ENCODE measurements around the gene DDB1. TPM values are rescaled to one million over a fixed set of nuclear protein-coding genes. Genes with fewer than 3 reads are reported as not detected.

DDB1 gene
- total and polyA plus RNA-seq, 7 donors = 111 to 187 (median 161) TPM

GRCh38 chr11:61345170-61345610, 12.3 kb upstream of the DDB1 start:
- no peak for ATAC-seq
- Histone ChIP-seq H3K4me3 (no peak overlapping the region), H3K9me3 (no peaks in the 10 kb centered on the region), H3K4me1 (no peaks in the 10 kb centered on the region), H3K27me3 (ENCODE audit: insufficient read depth in 3 of 3, low read length in 2 of 3) (no peaks in the 10 kb centered on the region), H3K27ac (no peak overlapping the region), H3K36me3 (ENCODE audit: insufficient read depth in 1 of 2, low read depth in 1 of 2) (peaks cover 0 to 74% of the 10 kb centered on the region in 2 donors)
- TF ChIP-seq, protein P1, sequence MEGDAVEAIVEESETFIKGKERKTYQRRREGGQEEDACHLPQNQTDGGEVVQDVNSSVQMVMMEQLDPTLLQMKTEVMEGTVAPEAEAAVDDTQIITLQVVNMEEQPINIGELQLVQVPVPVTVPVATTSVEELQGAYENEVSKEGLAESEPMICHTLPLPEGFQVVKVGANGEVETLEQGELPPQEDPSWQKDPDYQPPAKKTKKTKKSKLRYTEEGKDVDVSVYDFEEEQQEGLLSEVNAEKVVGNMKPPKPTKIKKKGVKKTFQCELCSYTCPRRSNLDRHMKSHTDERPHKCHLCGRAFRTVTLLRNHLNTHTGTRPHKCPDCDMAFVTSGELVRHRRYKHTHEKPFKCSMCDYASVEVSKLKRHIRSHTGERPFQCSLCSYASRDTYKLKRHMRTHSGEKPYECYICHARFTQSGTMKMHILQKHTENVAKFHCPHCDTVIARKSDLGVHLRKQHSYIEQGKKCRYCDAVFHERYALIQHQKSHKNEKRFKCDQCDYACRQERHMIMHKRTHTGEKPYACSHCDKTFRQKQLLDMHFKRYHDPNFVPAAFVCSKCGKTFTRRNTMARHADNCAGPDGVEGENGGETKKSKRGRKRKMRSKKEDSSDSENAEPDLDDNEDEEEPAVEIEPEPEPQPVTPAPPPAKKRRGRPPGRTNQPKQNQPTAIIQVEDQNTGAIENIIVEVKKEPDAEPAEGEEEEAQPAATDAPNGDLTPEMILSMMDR (IDR thresholded peaks at IDR 0.05) = no peak
- intact Hi-C loops (cut with DNase I) = no loop called here
- DNase-seq = no peak
- 27 to 47% (median 42%) methylated on average over 4 of the region's 4 CpGs for WGBS, 3 donors

DNA sequence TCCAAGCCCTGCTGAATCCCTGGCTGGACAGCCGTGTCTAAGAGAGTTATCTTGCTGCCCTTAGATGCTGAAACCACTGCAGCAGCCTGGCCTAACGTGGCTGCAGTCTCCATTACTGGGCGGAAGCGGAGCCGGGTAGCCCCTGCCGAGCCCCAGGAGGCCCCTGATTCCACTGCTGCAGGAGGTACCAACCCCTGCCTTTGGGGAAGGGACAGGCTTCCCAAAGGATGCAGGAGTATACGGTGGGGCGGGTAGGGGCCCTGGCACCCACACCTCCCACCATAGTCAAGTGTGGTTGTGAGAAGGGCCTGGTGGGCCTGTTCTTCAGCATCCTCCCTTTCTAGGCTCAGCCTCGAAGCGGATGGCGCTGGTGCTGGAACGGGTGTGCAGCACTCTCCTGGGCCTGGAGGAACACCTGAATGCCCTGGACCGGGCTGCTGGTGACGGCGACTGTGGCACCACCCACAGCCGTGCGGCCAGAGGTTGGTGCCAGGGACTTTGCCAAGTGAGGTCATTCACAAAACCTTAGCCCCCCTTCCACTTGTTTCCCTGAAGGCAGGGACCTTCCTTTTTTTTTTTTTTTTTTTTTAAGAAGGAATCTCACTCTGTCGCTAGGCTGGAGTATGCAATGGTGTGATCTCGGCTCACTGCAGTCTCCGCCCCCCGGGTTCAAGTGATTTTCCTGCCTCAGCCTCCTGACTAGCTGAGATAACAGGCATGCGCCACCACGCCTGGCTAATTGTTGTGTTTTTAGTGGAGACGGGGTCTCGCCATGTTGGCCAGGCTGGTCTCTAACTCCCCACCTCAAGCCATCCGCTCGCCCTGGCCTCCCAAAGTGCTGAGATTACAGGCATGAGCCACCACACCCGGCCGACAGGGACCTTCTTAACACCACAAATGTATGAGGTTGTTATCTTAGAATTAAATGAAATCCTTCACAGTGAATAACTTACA, 11.2 kb upstream of the DDB1 start:
- DNase-seq = no peak
- TF ChIP-seq, protein P1 (IDR thresholded peaks at IDR 0.05) = no peak
- Histone ChIP-seq H3K36me3 (ENCODE audit: insufficient read depth in 1 of 2, low read depth in 1 of 2) (peaks cover 0 to 69% of the 10 kb centered on the region in 2 donors), H3K27ac (no peak overlapping the region), H3K27me3 (ENCODE audit: insufficient read depth in 3 of 3, low read length in 2 of 3) (no peaks in the 10 kb centered on the region), H3K9me3 (no peaks in the 10 kb centered on the region), H3K4me3 (no peak overlapping the region), H3K4me1 (no peaks in the 10 kb centered on the region)
- WGBS, 3 donors = 88 to 95% (median 88%) methylated on average over 27 to 29 of the region's 29 CpGs
- no peak for ATAC-seq
- intact Hi-C loops (cut with DNase I) = no loop called here

DNA sequence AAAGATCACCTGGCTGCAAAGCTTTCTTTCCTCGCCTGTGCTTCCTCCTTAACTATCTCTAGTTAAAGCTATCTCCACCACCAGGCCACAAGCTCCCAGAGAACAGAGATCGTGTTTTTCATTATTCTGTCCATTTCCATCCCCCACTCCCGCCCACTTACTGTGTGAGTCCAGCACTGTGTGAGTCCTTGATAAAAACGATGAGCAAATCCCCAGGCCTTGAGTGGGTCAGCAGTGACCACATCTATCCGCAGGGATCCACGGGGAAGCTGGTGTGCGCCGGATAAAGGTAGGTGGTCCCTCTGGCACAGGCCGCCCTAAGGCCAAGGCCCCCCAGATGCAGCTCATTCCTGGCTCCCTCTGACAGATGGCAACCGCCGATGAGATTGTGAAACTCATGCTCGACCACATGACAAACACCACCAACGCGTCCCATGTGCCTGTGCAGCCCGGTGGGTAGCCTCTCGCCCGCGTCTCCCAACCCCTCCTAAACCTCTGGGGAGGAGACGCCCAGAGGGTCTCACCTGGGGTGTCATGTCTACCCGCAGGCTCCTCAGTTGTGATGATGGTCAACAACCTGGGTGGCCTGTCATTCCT, 9.4 kb upstream of the DDB1 start:
- Histone ChIP-seq H3K27me3 (ENCODE audit: insufficient read depth in 3 of 3, low read length in 2 of 3) (no peaks in the 10 kb centered on the region), H3K9me3 (no peaks in the 10 kb centered on the region), H3K4me3 (no peak overlapping the region), H3K4me1 (no peaks in the 10 kb centered on the region), H3K36me3 (ENCODE audit: insufficient read depth in 1 of 2, low read depth in 1 of 2) (peaks cover 0 to 60% of the 10 kb centered on the region in 2 donors), H3K27ac (no peak overlapping the region)
- no peak for DNase-seq
- 89 to 93% (median 91%) methylated on average over 20 of the region's 20 CpGs for WGBS, 3 donors
- intact Hi-C loops (cut with DNase I) = no loop called here
- TF ChIP-seq, protein P1 (IDR thresholded peaks at IDR 0.05) = no peak
- ATAC-seq = no peak

GRCh38 chr11:61341706-61342105, 8.8 kb upstream of the DDB1 start:
- TF ChIP-seq, protein P1 (IDR thresholded peaks at IDR 0.05) = no peak

More at GRCh38 chr11:61341706-61342105, 8.8 kb upstream of the DDB1 start:
- intact Hi-C loops (cut with DNase I) = no loop called here
- H3K4me1 ChIP-seq = no peaks in the 10 kb centered on the region
- DNase-seq (no peak), ATAC-seq (no peak)
- no peaks in the 10 kb centered on the region for H3K27me3 ChIP-seq (ENCODE audit: insufficient read depth in 3 of 3, low read length in 2 of 3)
- H3K36me3 ChIP-seq (ENCODE audit: insufficient read depth in 1 of 2, low read depth in 1 of 2) = peaks cover 0 to 54% of the 10 kb centered on the region in 2 donors
- H3K9me3 ChIP-seq = no peaks in the 10 kb centered on the region
- no peak overlapping the region for H3K4me3 ChIP-seq
- 90 to 95% (median 95%) methylated on average over 4 of the region's 4 CpGs for WGBS, 3 donors
- H3K27ac ChIP-seq = no peak overlapping the region

Measured in psoas muscle (tissue), 8 donors.